Stimulated activated CD8-positive, alpha-beta memory T cell treated with anti-CD3 and anti-CD28 coated beads, Interleukin-4, amount 100 ng/mL, for 48 hours (primary cell): ENCODE results near the gene STK24.
"Not testable (repeated sequence)": the region's sequence is repeated elsewhere in the genome, so short reads cannot be mapped to it uniquely, and the experiment has no call there.

Experiments used
- DNase-seq: peaks from one replicate; pipeline ENCODE4 v3.0.0-alpha.2; 2020

Gene STK24

GRCh38 chr13:98581971-98582702 is 5.2 kb upstream of the STK24 start:
- DNase-seq, result no peak

GRCh38 chr13:98581381-98581780 is 4.5 kb upstream of the STK24 start:
- DNase-seq, result no peak

- DNase-seq, result no peak
These were observed 3.5 kb upstream of the STK24 start for GRCh38 chr13:98580420-98580819.

- DNase-seq, result no peak
These were observed 954 bp upstream of the STK24 start for GRCh38 chr13:98577836-98578285.

- DNase-seq, result peak; percentile 51
These were observed 534 bp downstream of the STK24 start for GRCh38 chr13:98576200-98576945.

GRCh38 chr13:98575904-98576199 is 1.1 kb downstream of the STK24 start:
- DNase-seq, result no peak

- DNase-seq, result no peak
These were observed 1.7 kb downstream of the STK24 start for GRCh38 chr13:98575009-98575903.

GRCh38 chr13:98571955-98572662 is 4.8 kb downstream of the STK24 start:
- peak; percentile 44 for DNase-seq

GRCh38 chr13:98570929-98571372 is 6.0 kb downstream of the STK24 start:
- peak; percentile 48 for DNase-seq

- not testable (repeated sequence) for DNase-seq
These were observed 7.2 kb downstream of the STK24 start for GRCh38 chr13:98569494-98570367.

GRCh38 chr13:98568918-98569317 is 8.0 kb downstream of the STK24 start:
- no peak for DNase-seq

GRCh38 chr13:98567140-98567539 is 9.8 kb downstream of the STK24 start:
- DNase-seq, result no peak

- no peak for DNase-seq
These were observed 11.0 kb downstream of the STK24 start for GRCh38 chr13:98565726-98566565.

- no peak for DNase-seq
These were observed 12.7 kb downstream of the STK24 start for GRCh38 chr13:98564204-98564603.

- no peak for DNase-seq
These were observed 13.8 kb downstream of the STK24 start for GRCh38 chr13:98563071-98563470.

GRCh38 chr13:98559169-98559568 is 17.7 kb downstream of the STK24 start:
- DNase-seq, result no peak

- no peak for DNase-seq
These were observed 18.7 kb downstream of the STK24 start for GRCh38 chr13:98557937-98558792.

GRCh38 chr13:98556968-98557631 is 19.8 kb downstream of the STK24 start:
- DNase-seq, result no peak

GRCh38 chr13:98556142-98556816 is 20.6 kb downstream of the STK24 start:
- DNase-seq, result no peak
